Neuronal stem cell (in vitro differentiated cells): ENCODE data around the gene LGI1.

Experiments
- DNase-seq: peaks from one replicate; pipeline ENCODE4 v3.0.0-alpha.2; 2013; ENCODE audit warnings: low spot score
- H2AFZ ChIP-seq: one replicate; pipeline ENCODE4 v1.6.1; 2013; ENCODE audit warnings: mild to moderate bottlenecking, low read length, inconsistent platforms
- H2AK5ac ChIP-seq: 2 replicates; pipeline ENCODE4 v1.6.1; 2013; ENCODE audit warnings: low read depth, mild to moderate bottlenecking, inconsistent platforms, low read length, moderate library complexity, mixed read lengths
- H2BK120ac ChIP-seq: 2 replicates; pipeline ENCODE4 v1.6.1; 2013; ENCODE audit warnings: low read depth, mild to moderate bottlenecking, inconsistent platforms, low read length, moderate library complexity, mixed read lengths
- H2BK12ac ChIP-seq: one replicate; pipeline ENCODE4 v1.6.1; 2013; ENCODE audit warnings: low read length, inconsistent platforms
- H2BK15ac ChIP-seq: 2 replicates; pipeline ENCODE4 v1.6.1; 2013; ENCODE audit warnings: mild to moderate bottlenecking, low read length, inconsistent platforms, mixed read lengths
- H2BK5ac ChIP-seq: one replicate; pipeline ENCODE4 v1.6.1; 2013; ENCODE audit warnings: inconsistent platforms, mild to moderate bottlenecking, low read length, moderate library complexity
- H3K14ac ChIP-seq: one replicate; pipeline ENCODE4 v1.6.1; 2013; ENCODE audit warnings: low read length, inconsistent platforms
- H3K18ac ChIP-seq: 2 replicates; pipeline ENCODE4 v1.6.1; 2013; ENCODE audit warnings: low read length, inconsistent platforms
- H3K23ac ChIP-seq: 2 replicates; pipeline ENCODE4 v1.6.1; 2013; ENCODE audit warnings: low read depth, mild to moderate bottlenecking, mixed read lengths, low read length, inconsistent platforms; ENCODE audit not compliant: poor library complexity
- H3K27ac ChIP-seq: replicated peaks from 3 replicates; pipeline ENCODE4 v1.5.1; 2013; ENCODE audit warnings: low read length, inconsistent platforms
- H3K27me3 ChIP-seq, 3 experiments: 2 replicates each; pipeline ENCODE4 v1.6.1; 2013; ENCODE audit warnings: low read length in 3 of 3, mild to moderate bottlenecking in 2 of 3, inconsistent platforms in 1 of 3, low read depth in 1 of 3, mixed read lengths in 1 of 3, moderate library complexity in 1 of 3; ENCODE audit not compliant: control insufficient read depth in 3 of 3, insufficient read depth in 3 of 3
- H3K36me3 ChIP-seq, 2 donors: replicated peaks in 1 of 2; 2 replicates each; pipeline ENCODE4 v1.6.1; 2013; ENCODE audit warnings: low read length in 2 of 2; ENCODE audit not compliant: control insufficient read depth in 2 of 2, insufficient read depth in 2 of 2
- H3K4ac ChIP-seq: 2 replicates; pipeline ENCODE4 v1.6.1; 2013; ENCODE audit warnings: inconsistent platforms, mild to moderate bottlenecking, low read length, moderate library complexity
- H3K4me1 ChIP-seq, 2 donors: 1 replicate in 1 of 2; 2 replicates in 1 of 2; pipeline ENCODE4 v1.6.1; 2013; ENCODE audit warnings: low read length in 2 of 2, low read depth in 1 of 2; ENCODE audit not compliant: control insufficient read depth in 2 of 2, insufficient read depth in 1 of 2
- H3K4me2 ChIP-seq: one replicate; pipeline ENCODE4 v1.6.1; 2013; ENCODE audit warnings: mild to moderate bottlenecking, low read length, inconsistent platforms; ENCODE audit not compliant: insufficient read depth, poor library complexity, severe bottlenecking
- H3K4me3 ChIP-seq, 2 donors: 2 replicates each; pipeline ENCODE4 v1.5.1; 2013; ENCODE audit warnings: low read length in 2 of 2, mild to moderate bottlenecking in 2 of 2, inconsistent platforms in 1 of 2, moderate library complexity in 1 of 2
- H3K79me1 ChIP-seq: one replicate; pipeline ENCODE4 v1.6.1; 2013; ENCODE audit warnings: low read depth, mild to moderate bottlenecking, inconsistent platforms, low read length, moderate library complexity
- H3K9ac ChIP-seq: one replicate; pipeline ENCODE4 v1.6.1; 2013; ENCODE audit warnings: mild to moderate bottlenecking, low read depth, low read length, inconsistent platforms; ENCODE audit not compliant: poor library complexity
- H3K9me3 ChIP-seq, 2 donors: replicated peaks in 1 of 2; 2 replicates each; pipeline versions ENCODE3 to v1.6.1; 2013; ENCODE audit warnings: low read length in 2 of 2, mild to moderate bottlenecking in 2 of 2, inconsistent platforms in 1 of 2, low read depth in 1 of 2, mixed read lengths in 1 of 2, moderate library complexity in 1 of 2; ENCODE audit not compliant: control insufficient read depth in 2 of 2, insufficient read depth in 1 of 2
- H4K8ac ChIP-seq: one replicate; pipeline ENCODE4 v1.6.1; 2013; ENCODE audit warnings: low read depth, mild to moderate bottlenecking, inconsistent platforms, low read length, moderate library complexity
- H4K91ac ChIP-seq: one replicate; pipeline ENCODE4 v1.6.1; 2013; ENCODE audit warnings: low read length, low read depth, mild to moderate bottlenecking, inconsistent platforms; ENCODE audit not compliant: poor library complexity
- WGBS, 2 donors: extraction: QIAGEN DNeasy Blood & Tissue Kit; methylation state at CpG; one replicate each; pipeline ENCODE4 v1.1.7; 2013; ENCODE audit warnings: missing lambda C conversion rate in 2 of 2, mixed read lengths in 1 of 2; ENCODE audit not compliant: insufficient read length in 2 of 2, insufficient replicate concordance in 1 of 2; ENCODE audit errors: extremely low coverage in 2 of 2; 5-methylcytosine and 5-hydroxymethylcytosine counted together

Gene LGI1

DNA sequence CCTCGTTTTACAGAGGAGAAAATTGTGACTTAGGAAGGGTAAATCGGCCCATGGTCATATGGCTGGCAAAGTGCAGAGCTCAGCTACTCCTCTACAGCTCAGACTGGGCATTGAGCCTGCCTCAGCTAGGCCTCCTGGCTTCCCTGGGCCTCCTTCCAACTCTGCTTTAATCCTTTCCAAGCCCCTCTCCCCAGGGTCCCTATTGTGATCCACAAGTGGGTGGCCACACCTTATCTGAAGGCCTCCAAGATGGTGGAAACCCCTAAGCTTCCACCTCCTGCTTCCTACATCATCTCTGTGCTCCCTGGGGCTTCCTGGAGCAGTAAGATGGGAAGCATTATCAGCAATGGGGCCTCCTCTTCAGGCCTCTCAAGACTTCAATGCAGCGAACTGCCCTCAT, 3.0 kb upstream of the LGI1 start:
- Histone ChIP-seq H3K14ac (no peak overlapping the region), H2BK5ac (no peak overlapping the region), H3K23ac (no peak overlapping the region), H3K4me1 (peaks cover 9 to 28% of the 10 kb centered on the region in 2 donors), H4K8ac (no peak overlapping the region), H3K27me3 (peaks cover 0 to 4% (median 0%) of the 10 kb centered on the region in 3 experiments), H2BK120ac (no peak overlapping the region), H3K9ac (no peak overlapping the region), H3K18ac (peak overlapping the region; percentile 62), H3K4ac (no peak overlapping the region), H4K91ac (no peak overlapping the region), H3K36me3 (no peaks in the 10 kb centered on the region), H2AK5ac (peak overlapping the region; percentile 34), H2BK15ac (peak overlapping the region; percentile 22), H3K27ac (no peak overlapping the region), H3K9me3 (no peaks in the 10 kb centered on the region), H2BK12ac (peak overlapping the region; percentile 50), H3K4me3 (no peak overlapping the region), H3K4me2 (no peak overlapping the region), H3K79me1 (no peaks in the 10 kb centered on the region), H2AFZ (no peak overlapping the region)
- DNase-seq = no peak
- WGBS, 2 donors = no CpG with 5 or more reads among the region's 3 CpGs

DNA sequence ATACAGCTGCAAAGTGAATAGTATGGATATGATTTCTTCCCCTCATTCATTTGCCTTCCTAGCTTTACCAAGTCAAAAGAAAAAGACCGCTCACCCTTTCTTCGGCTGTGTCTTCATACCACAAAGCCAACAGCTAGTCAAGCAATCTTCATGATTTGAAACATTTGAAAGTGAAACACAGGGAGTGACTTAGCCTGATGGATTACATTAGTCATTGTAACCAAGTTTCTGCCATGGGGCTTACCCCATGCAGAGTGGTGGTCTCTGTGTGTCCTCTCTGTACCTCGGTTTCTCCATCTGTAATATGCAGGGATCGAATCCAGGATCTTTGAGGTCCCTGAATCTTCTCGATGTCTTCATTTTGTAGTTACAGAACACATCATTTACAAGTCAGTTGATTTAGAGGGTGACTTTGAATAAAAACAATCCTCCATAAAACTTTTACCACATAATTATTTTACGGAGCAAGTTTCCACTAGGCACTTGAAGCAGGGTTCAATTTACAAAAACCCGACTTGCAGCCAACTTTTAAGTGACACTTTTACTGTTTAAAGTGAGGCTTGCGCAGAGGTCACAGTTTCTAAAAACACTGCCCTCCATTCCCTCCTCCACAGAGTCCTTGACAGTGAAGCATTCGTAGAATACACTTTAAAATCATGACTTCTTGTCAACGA, 2.2 kb upstream of the LGI1 start:
- no peak overlapping the region for H2BK15ac ChIP-seq
- H3K27ac ChIP-seq = no peak overlapping the region
- no peak overlapping the region for H3K9ac ChIP-seq
- H2BK12ac ChIP-seq = no peak overlapping the region
- H2AFZ ChIP-seq = no peak overlapping the region
- no peak overlapping the region for H3K23ac ChIP-seq
- H3K79me1 ChIP-seq = no peaks in the 10 kb centered on the region
- no peak overlapping the region for H2AK5ac ChIP-seq
- H3K4me3 ChIP-seq = no peak overlapping the region
- H4K91ac ChIP-seq = no peak overlapping the region
- H3K18ac ChIP-seq = no peak overlapping the region
- no peak for DNase-seq
- peaks cover 0 to 4% (median 0%) of the 10 kb centered on the region in 3 experiments for H3K27me3 ChIP-seq
- peaks cover 15 to 28% of the 10 kb centered on the region in 2 donors for H3K4me1 ChIP-seq
- WGBS, 2 donors = no CpG with 5 or more reads among the region's 10 CpGs
- H2BK5ac ChIP-seq = no peak overlapping the region
- H3K14ac ChIP-seq = no peak overlapping the region
- no peak overlapping the region for H3K4ac ChIP-seq
- no peak overlapping the region for H3K4me2 ChIP-seq
- no peak overlapping the region for H2BK120ac ChIP-seq
- no peaks in the 10 kb centered on the region for H3K36me3 ChIP-seq
- no peak overlapping the region for H4K8ac ChIP-seq
- H3K9me3 ChIP-seq = no peaks in the 10 kb centered on the region

DNA sequence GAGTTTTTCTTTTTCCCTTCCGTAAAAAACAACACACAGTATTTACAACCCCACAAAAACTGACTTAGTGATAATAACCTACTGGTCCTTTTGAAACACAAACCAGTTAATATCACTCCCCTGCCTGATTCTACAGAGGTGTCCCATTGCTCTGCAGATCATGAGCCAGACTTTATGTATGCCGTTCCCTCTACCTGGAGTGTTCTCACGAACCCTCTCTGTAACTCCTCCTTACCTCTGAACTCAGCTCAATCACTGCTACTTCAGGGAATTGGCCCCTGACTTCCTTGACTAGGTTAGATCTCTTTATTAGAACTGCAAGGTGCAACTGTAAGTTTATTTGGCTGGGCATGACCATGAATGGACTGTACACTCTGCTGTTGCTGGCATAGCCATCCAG, 1.6 kb upstream of the LGI1 start:
- H2BK5ac ChIP-seq = no peak overlapping the region
- DNase-seq = no peak
- H3K4me1 ChIP-seq = peaks cover 15 to 25% of the 10 kb centered on the region in 2 donors
- no peak overlapping the region for H2BK120ac ChIP-seq
- no peaks in the 10 kb centered on the region for H3K79me1 ChIP-seq
- no peak overlapping the region for H2BK12ac ChIP-seq
- H3K4me3 ChIP-seq = no peak overlapping the region
- H2AFZ ChIP-seq = no peak overlapping the region
- H3K36me3 ChIP-seq = no peaks in the 10 kb centered on the region
- H3K9me3 ChIP-seq = no peaks in the 10 kb centered on the region
- no peak overlapping the region for H3K4ac ChIP-seq
- H3K23ac ChIP-seq = no peak overlapping the region
- no peak overlapping the region for H2BK15ac ChIP-seq
- peaks cover 0 to 4% (median 0%) of the 10 kb centered on the region in 3 experiments for H3K27me3 ChIP-seq
- no peak overlapping the region for H3K18ac ChIP-seq
- H3K4me2 ChIP-seq = no peak overlapping the region
- no peak overlapping the region for H3K27ac ChIP-seq
- H2AK5ac ChIP-seq = no peak overlapping the region
- H3K14ac ChIP-seq = no peak overlapping the region
- no peak overlapping the region for H4K91ac ChIP-seq
- no peak overlapping the region for H3K9ac ChIP-seq
- no peak overlapping the region for H4K8ac ChIP-seq
- WGBS, 2 donors = no CpG with 5 or more reads among the region's 3 CpGs

DNA sequence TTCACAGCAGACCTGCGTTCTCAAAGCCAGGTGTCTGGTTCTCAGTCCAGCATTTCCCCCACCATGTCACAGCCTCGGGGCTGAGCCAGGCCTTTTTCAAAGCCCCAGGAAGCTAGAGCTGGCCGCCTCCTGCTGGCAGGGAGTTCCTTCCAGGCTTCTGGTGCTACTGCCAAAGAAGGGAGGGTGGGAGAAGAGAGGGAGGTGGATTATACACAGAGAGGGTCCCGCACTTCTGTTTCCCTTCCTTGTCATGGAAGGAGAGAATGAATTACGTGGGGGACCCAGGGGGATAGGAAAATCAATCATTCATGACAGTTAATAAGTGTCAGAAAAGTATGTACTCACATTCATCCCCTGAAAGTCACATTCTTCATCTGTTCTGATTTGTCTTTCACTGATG, 600 bp upstream of the LGI1 start:
- peaks cover 15 to 23% of the 10 kb centered on the region in 2 donors for H3K4me1 ChIP-seq
- H4K91ac ChIP-seq = no peak overlapping the region
- no peak overlapping the region for H3K14ac ChIP-seq
- H2AK5ac ChIP-seq = no peak overlapping the region
- no peak overlapping the region for H3K4me3 ChIP-seq
- no peak overlapping the region for H2BK12ac ChIP-seq
- H2BK120ac ChIP-seq = no peak overlapping the region
- no peaks in the 10 kb centered on the region for H3K79me1 ChIP-seq
- H3K9me3 ChIP-seq = no peaks in the 10 kb centered on the region
- WGBS, 2 donors = no CpG with 5 or more reads among the region's 5 CpGs
- no peak overlapping the region for H4K8ac ChIP-seq
- no peak overlapping the region for H3K9ac ChIP-seq
- DNase-seq = no peak
- H3K27ac ChIP-seq = no peak overlapping the region
- no peak overlapping the region for H3K4ac ChIP-seq
- H3K23ac ChIP-seq = no peak overlapping the region
- H2BK5ac ChIP-seq = no peak overlapping the region
- H2AFZ ChIP-seq = peak overlapping the region; percentile 4
- no peak overlapping the region for H2BK15ac ChIP-seq
- peak overlapping the region; percentile 11 for H3K18ac ChIP-seq
- no peak overlapping the region for H3K4me2 ChIP-seq
- H3K27me3 ChIP-seq = peaks cover 0 to 4% (median 0%) of the 10 kb centered on the region in 3 experiments
- H3K36me3 ChIP-seq = no peaks in the 10 kb centered on the region
